ENCODE data around the gene NTRK2.

DNA sequence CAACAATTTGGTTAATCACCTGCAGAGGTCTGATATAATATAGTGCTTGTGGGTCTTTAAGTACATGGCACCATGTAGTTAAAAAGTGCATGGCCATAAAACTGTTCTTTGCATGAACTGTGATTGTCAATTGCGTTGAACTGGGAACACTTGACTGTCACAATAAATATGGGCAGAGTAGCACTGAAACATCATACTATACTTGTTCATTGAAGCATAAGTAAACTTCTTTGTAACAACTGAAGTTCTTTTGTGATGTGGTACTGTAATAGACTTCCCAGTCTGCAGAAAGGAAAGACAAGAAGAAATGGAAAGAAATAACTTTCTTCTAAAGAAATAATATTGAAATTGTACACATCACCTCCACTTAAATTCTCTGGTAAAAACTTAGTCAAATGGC, 9.8 kb upstream of the NTRK2 start:
- TF ChIP-seq CTCF (conservative IDR thresholded peaks at IDR 0.05; ENCODE audit: low read depth in 2 of 2) (no peak), ZNF114 (CRISPR knock-in tag; IDR thresholded peaks at IDR 0.05) (no peak), CREB1 (CRISPR knock-in tag; IDR thresholded peaks at IDR 0.05; ENCODE audit: low read depth) (no peak)

Measured in GM23338 (cell line).